Testis (tissue), 2 donors: ENCODE results near the gene MLPH.
A peak's percentile ranks its signal among the peaks of the same experiment; 100 is the strongest.

Experiments
- CTCF ChIP-seq, 3 experiments: fragments of 450-650 bp in 2 of 3; fragments of 200-600 bp in 1 of 3; sonication (generic) in 1 of 3; IDR thresholded peaks; one replicate each; pipeline ENCODE4 v1.5.1; 2016 to 2019; ENCODE audit warnings: antibody characterized with exemption in 3 of 3, mild to moderate bottlenecking in 2 of 3, moderate library complexity in 1 of 3
- POLR2A ChIP-seq: fragments of 450-650 bp; IDR thresholded peaks from one replicate; pipeline ENCODE4 v1.6.1; 2017; ENCODE audit warnings: antibody characterized with exemption, mild to moderate bottlenecking, moderate library complexity

GRCh38 chr2:237485844-237486243 lies 1.2 kb upstream of the MLPH start:
- TF ChIP-seq CTCF (IDR thresholded peaks at IDR 0.05) (peak in 1 of 3 experiments; percentile 5), POLR2A (no peak)
